Umbilical cord (tissue), 2 donors: ENCODE data around the gene RAB1B. TPM values are rescaled to one million over a fixed set of nuclear protein-coding genes. Genes with fewer than 3 reads are reported as not detected.
"Not testable (repeated sequence)": the region's sequence is repeated elsewhere in the genome, so short reads cannot be mapped to it uniquely, and the experiment has no call there.

ENCODE experiments used
- DNase-seq: peaks from one replicate; pipeline ENCODE4 v3.0.0-alpha.2; 2015; ENCODE audit warnings: low spot score
- total RNA-seq: library from RNA; depleted of rRNA; stranded (reverse); fragments of >200 nt; gene quantifications from one replicate; pipeline ENCODE4 v1.2.3, GENCODE V29; 2014; ENCODE audit warnings: low replicate concordance; ENCODE audit not compliant: insufficient read depth

Gene RAB1B
- total RNA-seq, 1 donor from 2014 or later = 34.7 TPM

DNA sequence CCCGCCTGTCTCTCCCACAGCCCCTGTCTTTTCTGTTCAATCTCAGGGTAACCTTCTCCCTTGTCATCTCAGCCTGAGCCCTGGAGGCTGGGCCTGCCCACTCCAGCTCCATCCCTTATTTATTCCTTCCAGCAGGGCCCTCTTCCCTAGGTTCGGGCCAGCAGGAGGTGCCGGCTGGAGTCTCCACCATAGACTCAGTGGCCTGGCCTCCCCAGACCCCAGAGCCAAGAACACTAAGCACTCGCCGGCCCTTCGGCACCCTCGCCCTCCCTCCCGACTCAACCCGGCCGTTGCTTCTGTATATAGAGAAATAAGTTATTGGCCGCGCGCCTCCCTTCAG, 1.4 kb upstream of the RAB1B start:
- DNase-seq = no peak

- peak; percentile 93 for DNase-seq
Observed at GRCh38 chr11:66267379-66268243, 828 bp upstream of the RAB1B start.

- DNase-seq = peak; percentile 38
Observed at GRCh38 chr11:66268952-66269905, 790 bp downstream of the RAB1B start.

DNA sequence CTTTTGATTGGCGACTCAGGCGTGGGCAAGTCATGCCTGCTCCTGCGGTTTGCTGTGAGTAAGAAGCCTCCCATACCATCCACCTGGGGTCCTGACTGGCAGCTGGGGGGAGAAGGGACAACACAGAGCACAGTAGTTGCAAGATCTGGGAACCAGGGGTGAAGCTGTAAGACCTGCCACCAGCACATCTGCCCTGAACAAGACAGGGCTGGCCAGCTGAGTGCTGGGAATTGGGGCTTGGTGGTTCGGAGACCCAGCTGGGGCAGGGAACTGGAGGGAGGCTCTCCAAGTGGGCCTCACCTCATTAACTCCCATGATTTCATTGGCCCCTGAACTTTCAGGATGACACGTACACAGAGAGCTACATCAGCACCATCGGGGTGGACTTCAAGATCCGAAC, 3.4 kb downstream of the RAB1B start:
- no peak for DNase-seq

- no peak for DNase-seq
Observed at GRCh38 chr11:66272596-66272995, 4.2 kb downstream of the RAB1B start.

- no peak for DNase-seq
Observed at GRCh38 chr11:66274219-66274618, 5.8 kb downstream of the RAB1B start.

- no peak for DNase-seq
Observed at GRCh38 chr11:66275396-66275795, 7.0 kb downstream of the RAB1B start.

- DNase-seq = no peak
Observed at GRCh38 chr11:66275984-66276612, 7.7 kb downstream of the RAB1B start.

GRCh38 chr11:66276619-66277018, 8.2 kb downstream of the RAB1B start:
- DNase-seq = not testable (repeated sequence)

GRCh38 chr11:66277064-66277463, 8.6 kb downstream of the RAB1B start:
- DNase-seq = not testable (repeated sequence)

- peak; percentile 45 for DNase-seq
Observed at GRCh38 chr11:66277471-66278362, 9.3 kb downstream of the RAB1B start, which contains the start of gene CNIH2. Gene CNIH2 (plus strand): TSS chr11:66278175. CDS start chr11:66278457, 282 bp downstream.

DNA sequence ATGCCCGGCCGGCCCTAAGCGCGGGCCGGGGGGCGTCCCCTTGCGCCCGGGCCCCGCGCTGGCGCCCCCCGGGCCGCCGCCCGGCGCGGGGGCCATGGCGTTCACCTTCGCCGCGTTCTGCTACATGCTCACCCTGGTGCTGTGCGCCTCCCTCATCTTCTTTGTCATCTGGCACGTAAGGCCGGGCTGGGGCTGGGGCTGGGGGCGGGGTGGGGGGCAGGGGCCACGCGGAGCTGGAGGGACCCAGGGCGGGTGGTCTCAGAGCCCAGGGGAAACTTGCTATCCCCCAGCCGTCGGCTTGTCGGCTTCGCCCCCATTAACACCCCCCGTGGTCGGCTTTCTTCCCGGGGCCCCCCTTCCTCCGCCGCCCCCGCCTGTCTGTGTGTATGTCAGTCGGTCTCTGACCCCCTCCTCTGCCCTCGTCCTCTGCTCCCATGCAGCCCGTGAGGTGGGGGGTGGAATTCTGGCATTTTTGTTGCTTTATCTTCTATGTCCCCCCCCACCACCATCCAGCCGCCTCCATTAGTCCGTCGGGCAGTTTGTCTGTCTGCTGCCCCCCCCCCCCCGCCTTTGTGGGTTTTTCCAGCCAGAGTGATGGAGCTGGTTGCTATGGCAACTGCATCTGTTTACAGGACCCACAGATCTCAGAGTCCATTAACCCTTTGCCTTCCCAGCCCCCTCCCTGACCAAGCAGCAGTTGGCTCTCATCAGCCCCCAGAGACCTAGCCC, 10.1 kb downstream of the RAB1B start:
- DNase-seq = no peak

GRCh38 chr11:66279092-66279734, 10.8 kb downstream of the RAB1B start:
- no peak for DNase-seq

DNA sequence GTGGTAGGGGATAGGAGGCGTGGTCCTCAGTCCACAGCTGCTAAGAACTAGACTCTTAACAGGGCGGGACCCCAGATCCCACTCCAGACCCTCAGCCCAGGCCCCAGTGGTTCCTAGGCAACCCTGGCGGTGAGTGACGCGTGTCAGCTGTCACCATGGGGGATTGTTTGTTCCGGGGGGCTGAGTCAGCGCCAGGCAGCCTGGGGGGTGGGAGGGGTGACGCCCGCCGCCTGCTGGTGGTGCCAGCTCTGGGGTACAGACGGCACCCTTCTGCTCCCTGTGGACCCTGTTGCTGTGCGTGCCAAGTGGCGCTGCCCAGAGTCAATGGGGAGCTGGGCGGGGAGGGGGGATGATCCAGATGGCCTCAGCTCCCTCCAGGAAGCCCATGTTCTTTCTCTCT, 12.0 kb downstream of the RAB1B start:
- DNase-seq = no peak

- DNase-seq = no peak
Observed at GRCh38 chr11:66281001-66281400, 12.6 kb downstream of the RAB1B start.

DNA sequence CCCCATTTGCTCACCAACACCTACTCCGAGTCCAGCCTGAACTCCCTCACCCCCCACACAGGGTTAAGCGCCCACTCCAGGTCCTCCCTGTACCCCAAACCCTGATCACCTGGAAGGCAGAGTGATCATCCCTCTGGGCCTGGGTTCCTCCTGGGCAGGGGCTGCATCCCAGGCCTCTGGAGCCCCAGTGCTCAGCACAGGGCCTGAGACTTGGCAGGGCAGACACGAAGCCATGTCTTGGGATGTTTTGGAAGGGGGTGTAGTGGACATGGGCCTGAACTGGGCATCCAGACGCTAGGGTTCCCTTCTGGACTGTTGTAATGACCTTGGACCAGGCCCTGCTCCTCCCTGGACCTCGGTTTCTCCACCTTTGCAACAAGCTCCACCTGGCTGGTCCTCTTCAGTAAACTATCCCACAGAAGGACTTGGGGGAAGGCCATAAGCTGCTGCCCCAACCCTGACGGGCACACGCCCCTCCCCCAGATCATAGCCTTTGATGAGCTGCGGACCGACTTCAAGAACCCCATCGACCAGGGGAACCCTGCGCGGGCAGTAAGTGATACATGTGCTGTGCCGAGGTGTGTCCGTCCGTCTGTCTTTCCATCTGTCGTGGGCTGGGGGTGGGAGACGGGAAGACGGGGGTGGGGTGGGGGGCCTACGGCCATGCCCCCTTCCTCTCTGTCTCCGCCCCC, 13.5 kb downstream of the RAB1B start:
- DNase-seq = no peak

- peak; percentile 98 for DNase-seq
Observed at GRCh38 chr11:66282468-66283455, 14.3 kb downstream of the RAB1B start.
